Activated CD8-positive, alpha-beta T cell treated with anti-CD3 and anti-CD28 coated beads, Interleukin-2, amount 10 ng/mL, durations not matched to agents 7 days and 5 days (primary cell): ENCODE data around the gene SERPINB7. TPM values are rescaled to one million over a fixed set of nuclear protein-coding genes. Genes with fewer than 3 reads are reported as not detected.
A peak's percentile ranks its signal among the peaks of the same experiment; 100 is the strongest.

ENCODE experiments used
- ATAC-seq: fragments of 150-1000 bp; cut with Tn5 transposase; one replicate; pipeline ENCODE4 v1.10.0; 2021; ENCODE audit warnings: moderate library complexity
- CTCF ChIA-PET: fragments of 350-600 bp; sonication (Branson Sonifier 250); formaldehyde crosslinking; loops from one replicate; lab custom pipeline; 2021; ENCODE audit warnings: antibody characterized with exemption; lab: Charles Lee
- POLR2A ChIA-PET: fragments of 350-600 bp; sonication (Branson Sonifier 250); formaldehyde crosslinking; loops from one replicate; lab custom pipeline; 2021; ENCODE audit warnings: antibody characterized with exemption; lab: Charles Lee
- DNase-seq: peaks from one replicate; pipeline ENCODE4 v3.0.0-alpha.2; 2020
- H3K27ac Mint-ChIP-seq: one replicate; pipeline ENCODE4 v1.8.0; 2021; ENCODE audit warnings: mild to moderate bottlenecking, mixed read lengths
- H3K27me3 Mint-ChIP-seq: one replicate; pipeline ENCODE4 v1.8.0; 2021; ENCODE audit warnings: low read depth, mixed read lengths
- H3K36me3 Mint-ChIP-seq: one replicate; pipeline ENCODE4 v1.8.0; 2021; ENCODE audit warnings: low read depth, mixed read lengths
- H3K4me1 Mint-ChIP-seq: one replicate; pipeline ENCODE4 v1.8.0; 2021; ENCODE audit warnings: low read depth, mixed read lengths
- H3K4me3 Mint-ChIP-seq: one replicate; pipeline ENCODE4 v1.8.0; 2021; ENCODE audit warnings: mild to moderate bottlenecking, mixed read lengths
- H3K9me3 Mint-ChIP-seq: one replicate; pipeline ENCODE4 v1.8.0; 2022; ENCODE audit warnings: mixed read lengths; ENCODE audit not compliant: insufficient read depth
- total RNA-seq, 2 experiments: library from RNA; stranded (reverse); gene quantifications; one replicate each; pipeline ENCODE4 v1.2.3, GENCODE V29; 2021

The SERPINB7 gene
- total RNA-seq, 2 experiments from 2014 or later = not detected

DNA sequence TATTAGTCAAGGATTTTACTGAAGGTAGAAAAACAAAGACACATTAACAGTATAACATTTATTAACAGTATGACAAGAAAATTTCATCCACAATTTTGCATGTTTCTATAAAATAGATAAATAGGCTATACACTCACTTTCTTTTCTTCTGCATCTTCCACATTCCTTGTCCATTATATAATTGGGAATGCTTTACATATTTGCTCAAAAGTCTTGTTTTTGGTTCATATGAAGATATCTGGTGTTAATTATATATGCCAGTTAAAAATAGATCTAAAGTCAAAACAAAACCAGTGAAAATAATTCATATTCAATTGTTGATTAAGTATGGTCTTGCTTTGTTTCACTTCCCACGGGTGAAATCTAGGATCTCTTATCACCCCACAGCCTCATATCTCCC is 53.4 kb downstream of the SERPINB7 start:
- ChIA-PET POLR2A (no interaction called here), CTCF (no interaction called here)
- Mint-ChIP-seq H3K27ac (no peak overlapping the region), H3K27me3 (peaks cover 19% of the 10 kb centered on the region), H3K4me1 (peaks cover 12% of the 10 kb centered on the region), H3K9me3 (no peaks in the 10 kb centered on the region), H3K36me3 (no peaks in the 10 kb centered on the region), H3K4me3 (no peak overlapping the region)
- ATAC-seq (no peak), DNase-seq (no peak)

GRCh38 chr18:63829886-63830285 is 54.7 kb downstream of the SERPINB7 start:
- H3K27me3 Mint-ChIP-seq = peaks cover 20% of the 10 kb centered on the region
- no peaks in the 10 kb centered on the region for H3K9me3 Mint-ChIP-seq
- DNase-seq (no peak), ATAC-seq (no peak)
- CTCF ChIA-PET = no interaction called here
- H3K27ac Mint-ChIP-seq = no peak overlapping the region
- POLR2A ChIA-PET = no interaction called here
- no peaks in the 10 kb centered on the region for H3K36me3 Mint-ChIP-seq
- H3K4me3 Mint-ChIP-seq = no peak overlapping the region
- H3K4me1 Mint-ChIP-seq = peaks cover 12% of the 10 kb centered on the region

- ATAC-seq (no peak), DNase-seq (peak; percentile 22)
- Mint-ChIP-seq H3K4me1 (peaks cover 12% of the 10 kb centered on the region), H3K36me3 (no peaks in the 10 kb centered on the region), H3K9me3 (no peaks in the 10 kb centered on the region), H3K4me3 (no peak overlapping the region), H3K27me3 (peaks cover 20% of the 10 kb centered on the region), H3K27ac (no peak overlapping the region)
- POLR2A ChIA-PET = no interaction called here
- CTCF ChIA-PET = interaction anchor here (1.6 kb wide), 1 partner anchor 14 kb away, joined by 4 read pairs; no protein-coding TSS in a partner anchor
Measured at GRCh38 chr18:63831080-63831788, 56.0 kb downstream of the SERPINB7 start.

GRCh38 chr18:63832470-63832869 is 57.3 kb downstream of the SERPINB7 start:
- ChIA-PET POLR2A (no interaction called here), CTCF (interaction anchor here (1.0 kb wide), 1 partner anchor 9 kb away, joined by 3 read pairs; no protein-coding TSS in a partner anchor)
- DNase-seq = no peak
- H3K9me3 Mint-ChIP-seq = no peaks in the 10 kb centered on the region
- H3K27ac Mint-ChIP-seq = no peak overlapping the region
- H3K4me3 Mint-ChIP-seq = no peak overlapping the region
- H3K36me3 Mint-ChIP-seq = no peaks in the 10 kb centered on the region
- ATAC-seq = no peak
- peaks cover 12% of the 10 kb centered on the region for H3K4me1 Mint-ChIP-seq
- H3K27me3 Mint-ChIP-seq = peaks cover 18% of the 10 kb centered on the region

GRCh38 chr18:63834471-63835113 is 59.4 kb downstream of the SERPINB7 start:
- no peaks in the 10 kb centered on the region for H3K9me3 Mint-ChIP-seq
- no peak overlapping the region for H3K4me3 Mint-ChIP-seq
- POLR2A ChIA-PET = no interaction called here
- no peaks in the 10 kb centered on the region for H3K36me3 Mint-ChIP-seq
- CTCF ChIA-PET = no interaction called here
- H3K27ac Mint-ChIP-seq = no peak overlapping the region
- H3K4me1 Mint-ChIP-seq = peaks cover 12% of the 10 kb centered on the region
- ATAC-seq = no peak
- no peak for DNase-seq
- peaks cover 19% of the 10 kb centered on the region for H3K27me3 Mint-ChIP-seq

- ATAC-seq (no peak), DNase-seq (no peak)
- Mint-ChIP-seq H3K4me3 (no peak overlapping the region), H3K36me3 (no peaks in the 10 kb centered on the region), H3K4me1 (peaks cover 2% of the 10 kb centered on the region), H3K27ac (no peak overlapping the region), H3K27me3 (peaks cover 15% of the 10 kb centered on the region), H3K9me3 (no peaks in the 10 kb centered on the region)
- POLR2A ChIA-PET = no interaction called here
- CTCF ChIA-PET = no interaction called here
Measured at GRCh38 chr18:63836456-63836855, 61.2 kb downstream of the SERPINB7 start.

DNA sequence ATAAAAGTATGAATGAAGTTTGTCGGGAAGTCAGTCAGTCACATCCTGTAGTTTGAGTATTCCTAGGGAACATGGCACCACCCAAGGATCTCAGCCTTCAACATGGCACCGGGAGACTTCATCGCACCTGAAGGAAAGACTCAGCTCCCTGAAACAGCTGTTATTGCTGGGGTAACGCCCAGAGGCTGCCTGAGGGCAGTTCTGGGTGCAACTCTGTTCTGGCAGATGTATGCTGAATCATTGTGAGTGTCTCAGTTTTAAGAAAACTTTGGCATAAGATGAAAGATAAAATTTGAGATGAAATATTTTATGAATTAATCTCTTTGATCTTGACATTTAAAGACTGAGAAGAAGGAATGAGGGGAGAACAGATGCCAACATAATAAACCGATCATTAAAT is 62.4 kb downstream of the SERPINB7 start:
- ChIA-PET POLR2A (interaction anchor here (0.6 kb wide), 1 partner anchor 237 kb away, joined by 3 read pairs; no protein-coding TSS in a partner anchor), CTCF (no interaction called here)
- ATAC-seq (no peak), DNase-seq (no peak)
- Mint-ChIP-seq H3K27me3 (peaks cover 12% of the 10 kb centered on the region), H3K27ac (no peak overlapping the region), H3K4me3 (no peak overlapping the region), H3K9me3 (no peaks in the 10 kb centered on the region), H3K36me3 (no peaks in the 10 kb centered on the region), H3K4me1 (no peaks in the 10 kb centered on the region)

- Mint-ChIP-seq H3K27me3 (peaks cover 15% of the 10 kb centered on the region), H3K9me3 (no peaks in the 10 kb centered on the region), H3K4me3 (no peak overlapping the region), H3K4me1 (no peaks in the 10 kb centered on the region), H3K27ac (no peak overlapping the region), H3K36me3 (no peaks in the 10 kb centered on the region)
- DNase-seq (no peak), ATAC-seq (no peak)
- CTCF ChIA-PET = interaction anchor here (0.8 to 1.6 kb wide), 2 partner anchors 19 to 325 kb away, joined by 3 to 4 read pairs; no protein-coding TSS in a partner anchor
- POLR2A ChIA-PET = no interaction called here
Measured at GRCh38 chr18:63843008-63843407, 67.8 kb downstream of the SERPINB7 start.

DNA sequence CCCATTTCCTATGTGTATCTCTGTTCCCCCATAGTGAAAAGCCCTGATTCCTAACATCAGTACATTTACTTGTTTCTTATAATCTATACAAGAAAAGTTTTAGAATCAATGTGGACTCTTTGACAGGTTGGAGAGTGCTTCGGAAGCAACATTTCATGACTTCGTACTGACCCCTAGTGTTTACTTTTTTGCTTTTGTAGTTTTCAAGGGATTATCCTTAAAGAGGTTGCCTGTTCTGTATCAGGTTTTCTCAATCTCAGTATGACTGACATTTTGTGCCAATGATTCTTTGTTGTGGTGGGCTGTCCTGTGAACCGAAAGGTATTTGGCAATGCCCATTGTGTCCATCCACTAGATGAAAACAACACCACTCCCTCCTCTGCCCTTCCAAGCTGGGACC is 69.0 kb downstream of the SERPINB7 start:
- Mint-ChIP-seq H3K27me3 (peaks cover 17% of the 10 kb centered on the region), H3K4me3 (no peak overlapping the region), H3K9me3 (no peaks in the 10 kb centered on the region), H3K27ac (no peak overlapping the region), H3K36me3 (no peaks in the 10 kb centered on the region), H3K4me1 (no peaks in the 10 kb centered on the region)
- no peak for ATAC-seq
- no peak for DNase-seq
- ChIA-PET CTCF (interaction anchor here (1.1 to 2.9 kb wide), 4 partner anchors 13 to 333 kb away, joined by 4 to 13 read pairs (median 4); no protein-coding TSS in a partner anchor), POLR2A (no interaction called here)

- ChIA-PET POLR2A (no interaction called here), CTCF (no interaction called here)
- DNase-seq (peak; percentile 24), ATAC-seq (no peak)
- Mint-ChIP-seq H3K27ac (no peak overlapping the region), H3K27me3 (peaks cover 17% of the 10 kb centered on the region), H3K36me3 (no peaks in the 10 kb centered on the region), H3K4me3 (no peak overlapping the region), H3K9me3 (no peaks in the 10 kb centered on the region), H3K4me1 (no peaks in the 10 kb centered on the region)
Measured at GRCh38 chr18:63848159-63848558, 72.9 kb downstream of the SERPINB7 start.

- DNase-seq (no peak), ATAC-seq (no peak)
- Mint-ChIP-seq H3K4me1 (no peaks in the 10 kb centered on the region), H3K4me3 (no peak overlapping the region), H3K27ac (no peak overlapping the region), H3K36me3 (no peaks in the 10 kb centered on the region), H3K27me3 (peaks cover 14% of the 10 kb centered on the region), H3K9me3 (no peaks in the 10 kb centered on the region)
- POLR2A ChIA-PET = no interaction called here
- CTCF ChIA-PET = no interaction called here
Measured at GRCh38 chr18:63850020-63850419, 74.8 kb downstream of the SERPINB7 start.

DNA sequence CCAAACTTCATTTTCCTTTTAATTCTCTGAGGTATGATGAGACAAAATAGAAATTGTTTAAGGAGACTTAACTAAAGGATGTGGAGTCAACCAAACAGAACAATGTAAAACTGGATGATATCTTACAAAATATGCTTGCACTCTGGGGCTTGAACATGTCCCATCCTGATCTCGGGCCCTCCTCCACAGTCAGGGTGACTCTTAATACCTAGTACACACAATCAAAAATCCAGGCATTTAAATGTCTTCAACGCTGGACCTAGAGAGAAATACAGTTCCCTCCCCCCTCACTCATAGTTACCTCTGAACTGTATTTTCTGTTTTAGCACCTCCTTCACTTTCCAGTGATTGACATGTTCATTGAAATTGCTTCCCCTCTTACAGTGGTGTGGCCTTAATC is 75.4 kb downstream of the SERPINB7 start:
- ATAC-seq = no peak
- ChIA-PET CTCF (no interaction called here), POLR2A (no interaction called here)
- no peaks in the 10 kb centered on the region for H3K4me1 Mint-ChIP-seq
- DNase-seq = no peak
- H3K4me3 Mint-ChIP-seq = no peak overlapping the region
- no peaks in the 10 kb centered on the region for H3K36me3 Mint-ChIP-seq
- peaks cover 12% of the 10 kb centered on the region for H3K27me3 Mint-ChIP-seq
- H3K9me3 Mint-ChIP-seq = no peaks in the 10 kb centered on the region
- no peak overlapping the region for H3K27ac Mint-ChIP-seq
